HG02798 (cell line): ENCODE measurements around the gene MMS19.
"Not testable (repeated sequence)": the region's sequence is repeated elsewhere in the genome, so short reads cannot be mapped to it uniquely, and the experiment has no call there.

Experiments
- ATAC-seq: cut with Tn5 transposase; IDR thresholded peaks from one replicate; pipeline ENCODE4 v1.9.1; 2021; ENCODE audit warnings: mild to moderate bottlenecking; ENCODE audit not compliant: unreplicated experiment, poor library complexity

Gene MMS19

DNA sequence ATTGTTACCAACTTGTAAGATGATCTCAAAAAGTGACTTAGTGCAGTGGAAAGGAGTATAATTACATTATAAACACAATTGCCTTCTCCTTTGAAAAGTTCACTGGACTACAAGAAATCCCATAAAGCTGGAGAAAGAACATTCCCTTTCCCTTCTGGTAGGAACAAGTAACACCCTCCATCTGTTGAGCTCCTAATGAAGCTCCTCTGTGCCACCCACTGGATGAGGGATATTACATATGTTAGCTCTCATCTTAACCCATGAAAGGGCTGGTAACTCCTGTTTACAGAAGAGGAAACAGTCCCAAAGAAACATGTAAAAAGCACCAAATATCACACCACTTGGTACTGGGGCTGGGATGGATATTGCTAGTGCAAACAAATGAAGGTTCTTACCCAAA is 64.2 kb downstream of the MMS19 start:
- ATAC-seq: no peak

GRCh38 chr10:97428572-97428981 is 69.6 kb downstream of the MMS19 start:
- ATAC-seq: no peak

- no peak for ATAC-seq
Measured at GRCh38 chr10:97427571-97428179, 70.5 kb downstream of the MMS19 start.

- no peak for ATAC-seq
Measured at GRCh38 chr10:97426776-97427570, 71.2 kb downstream of the MMS19 start.

DNA sequence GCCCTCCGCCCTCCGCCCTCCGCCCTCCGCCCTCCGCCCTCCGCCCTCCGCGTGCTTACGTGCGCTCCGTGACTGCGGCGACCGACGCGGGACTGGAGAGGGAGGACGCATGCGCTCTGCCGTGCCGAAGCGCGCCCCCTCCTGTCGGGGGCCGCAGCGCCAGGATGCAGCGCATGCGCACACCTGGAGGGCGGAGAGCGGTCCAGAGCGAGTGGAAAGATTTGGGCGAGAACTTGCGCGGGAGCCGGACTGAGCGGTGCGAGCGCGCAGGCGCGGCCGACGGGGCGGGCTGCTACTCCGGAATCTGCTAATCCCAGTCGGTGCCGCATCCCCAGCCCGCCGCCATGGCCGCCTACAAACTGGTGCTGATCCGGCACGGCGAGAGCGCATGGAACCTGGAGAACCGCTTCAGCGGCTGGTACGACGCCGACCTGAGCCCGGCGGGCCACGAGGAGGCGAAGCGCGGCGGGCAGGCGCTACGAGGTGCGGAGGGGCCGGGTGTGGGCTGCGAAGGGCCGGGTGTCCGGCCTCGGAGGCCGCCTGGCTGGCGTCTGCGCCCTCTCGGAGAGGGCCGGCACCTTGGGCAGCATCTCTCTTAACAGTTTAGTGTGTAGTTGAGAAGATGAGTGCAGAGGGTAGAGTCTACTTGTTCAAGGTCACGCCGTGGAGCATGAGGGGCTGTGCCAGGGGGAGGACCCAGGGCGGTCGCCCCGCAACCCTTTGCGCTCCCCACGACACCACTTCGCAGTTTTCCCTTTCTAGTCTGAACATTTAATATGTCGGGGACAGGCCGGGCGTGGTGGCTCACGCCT is 72.1 kb downstream of the MMS19 start, which contains the start of gene PGAM1:
PGAM1 (plus strand) TSS at position 228 of the 812 bp plus-strand sequence; CDS start at position 345, 117 bp downstream.
- peak; percentile 89 for ATAC-seq

- ATAC-seq: not testable (repeated sequence)
Measured at GRCh38 chr10:97423757-97424098, 74.5 kb downstream of the MMS19 start.

GRCh38 chr10:97416565-97416964 is 81.7 kb downstream of the MMS19 start:
- no peak for ATAC-seq

DNA sequence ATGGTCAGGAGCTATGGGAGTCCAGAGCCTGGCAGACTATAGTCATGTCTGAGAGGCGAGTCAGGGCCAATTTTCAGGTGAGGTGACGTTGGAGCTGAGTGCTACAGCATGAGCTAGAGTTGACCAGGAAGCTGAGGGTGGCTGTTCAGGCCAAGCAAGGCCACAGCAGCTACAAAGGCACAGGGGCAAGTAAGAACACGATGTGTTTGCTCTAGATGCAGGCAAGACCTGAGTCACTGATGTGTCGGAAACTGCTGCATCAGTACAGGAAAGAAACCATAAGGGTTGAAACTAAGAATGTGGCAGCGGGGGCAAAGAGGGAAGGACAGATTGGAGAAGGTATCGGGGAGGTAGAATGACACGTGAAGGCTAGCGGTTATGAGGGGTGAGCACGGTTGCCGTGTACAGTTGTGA is 85.3 kb downstream of the MMS19 start:
- peak; percentile 73 for ATAC-seq

GRCh38 chr10:97411406-97411805 is 86.8 kb downstream of the MMS19 start:
- ATAC-seq: no peak

DNA sequence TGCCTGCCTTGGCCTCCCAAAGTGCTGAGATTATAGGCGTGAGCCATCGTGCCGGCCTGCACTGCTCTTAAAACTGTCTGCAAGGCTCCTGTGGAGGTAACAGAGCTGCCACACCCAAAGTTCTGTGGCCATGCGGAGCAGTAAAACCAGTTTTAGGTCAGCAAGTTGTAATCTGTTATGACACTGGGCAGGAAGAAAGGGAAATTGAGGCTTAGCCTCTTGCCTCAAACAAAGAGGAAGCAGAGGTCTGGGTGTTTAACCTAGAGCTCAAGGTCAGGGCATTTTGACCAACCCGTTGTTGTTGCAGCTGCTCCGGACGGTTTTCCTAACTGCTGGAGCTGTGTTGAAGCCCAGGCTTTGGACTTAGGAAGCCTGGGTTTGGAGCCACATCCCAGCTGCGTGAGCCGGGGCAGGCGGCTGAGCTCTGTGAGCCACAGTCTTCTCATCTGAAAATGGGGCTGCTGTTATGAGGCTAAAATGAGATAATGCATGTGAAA is 89.7 kb downstream of the MMS19 start:
- no peak for ATAC-seq
